HepG2 (cell line): ENCODE data around the gene SOX12. TPM values are rescaled to one million over a fixed set of nuclear protein-coding genes. Genes with fewer than 3 reads are reported as not detected.

Experiments used
- ARNTL ChIP-seq: sonication (generic); formaldehyde crosslinking; IDR thresholded peaks from 2 replicates; pipeline ENCODE4 v1.4.0; 2020; ENCODE audit warnings: mild to moderate bottlenecking, missing genetic modification reagents
- DPF2 ChIP-seq: sonication (generic); formaldehyde crosslinking; IDR thresholded peaks from 2 replicates; pipeline ENCODE4 v1.4.0; 2020; ENCODE audit warnings: mild to moderate bottlenecking, low read depth, missing genetic modification reagents, borderline replicate concordance
- HNF4A ChIP-seq: sonication (generic); formaldehyde crosslinking; IDR thresholded peaks from 2 replicates; pipeline ENCODE4 v1.4.0; 2020; ENCODE audit warnings: missing genetic modification reagents
- MAZ ChIP-seq, 2 experiments: sonication (generic) in 1 of 2; formaldehyde crosslinking in 1 of 2; IDR thresholded peaks; 2 replicates each; pipeline versions ENCODE4 v1.5.0 to v1.6.1; 2012 to 2020; ENCODE audit warnings: low read depth in 2 of 2, mild to moderate bottlenecking in 2 of 2, borderline replicate concordance in 1 of 2, improper control_type of control experiment in 1 of 2, low read length in 1 of 2, missing genetic modification reagents in 1 of 2, moderate library complexity in 1 of 2
- MXD1 ChIP-seq: sonication (generic); formaldehyde crosslinking; IDR thresholded peaks from 2 replicates; pipeline ENCODE4 v1.4.0; 2020; ENCODE audit warnings: mild to moderate bottlenecking, missing genetic modification reagents
- NCOA2 ChIP-seq: sonication (generic); formaldehyde crosslinking; IDR thresholded peaks from 2 replicates; pipeline ENCODE4 v1.8.0; 2022; ENCODE audit warnings: inconsistent platforms
- PRDM4 ChIP-seq: sonication (generic); formaldehyde crosslinking; IDR thresholded peaks from 2 replicates; pipeline ENCODE4 v1.9.0; 2021; ENCODE audit warnings: missing genetic modification reagents, borderline replicate concordance
- SKI ChIP-seq: fragments of 450-650 bp; IDR thresholded peaks from one replicate; pipeline ENCODE4 v1.6.1; 2018; ENCODE audit warnings: mild to moderate bottlenecking; ENCODE audit not compliant: partially characterized antibody
- SMARCC2 ChIP-seq: fragments of 450-650 bp; IDR thresholded peaks from 2 replicates; pipeline ENCODE4 v1.6.1; 2017; ENCODE audit warnings: antibody characterized with exemption, mild to moderate bottlenecking
- SMYD3 ChIP-seq: sonication (generic); formaldehyde crosslinking; IDR thresholded peaks from 2 replicates; pipeline ENCODE4 v1.8.1; 2023; ENCODE audit warnings: mild to moderate bottlenecking, missing genetic modification reagents
- ZKSCAN1 ChIP-seq: fragments of 150-350 bp; IDR thresholded peaks from 2 replicates; pipeline ENCODE4 v1.6.1; 2014; ENCODE audit warnings: low read length
- ZNF407 ChIP-seq: sonication (generic); formaldehyde crosslinking; IDR thresholded peaks from one replicate; pipeline ENCODE4 v1.5.1; 2020; ENCODE audit warnings: mild to moderate bottlenecking, missing genetic modification reagents; ENCODE audit errors: not compliant biosample characterization
- polyA plus RNA-seq, 8 experiments: library from polyadenylated mRNA; depleted of rRNA in 3 of 8; stranded (reverse) in 7 of 8; unstranded in 1 of 8; fragments of >200 nt; fragmentation: Illumina TruSeq in 4 of 8; extraction: Trizol in 4 of 8; gene quantifications; 2 replicates each; pipeline versions ENCODE4 v1.2.1 to v1.2.3, GENCODE V29; 2011 to 2016; ENCODE audit warnings: low read depth in 4 of 8, missing spikeins in 1 of 8, mixed read lengths in 1 of 8; ENCODE audit not compliant: insufficient read depth in 1 of 8
- total RNA-seq, 5 experiments: library from RNA; depleted of rRNA; stranded (reverse); fragments of >200 nt; fragmentation: Illumina TruSeq; extraction: Trizol; gene quantifications; 2 replicates each; pipeline ENCODE4 v1.2.3, GENCODE V29; 2016; ENCODE audit warnings: low read depth in 1 of 5

SOX12 gene
- total and polyA plus RNA-seq, 2 of the 13 experiments (the other 11 are each of a cell fraction or from before 2014, with no cell fraction given): 10.0 to 18.7 TPM

- TF ChIP-seq ZKSCAN1: no peak
- TF ChIP-seq NCOA2: peak; percentile 71
- TF ChIP-seq SMARCC2: no peak
- peak; percentile 88 for TF ChIP-seq MXD1 (CRISPR knock-in tag)
- no peak for TF ChIP-seq PRDM4 (CRISPR knock-in tag)
- no peak for TF ChIP-seq ZNF407 (CRISPR knock-in tag)
- no peak for TF ChIP-seq ARNTL (CRISPR knock-in tag)
- peak; percentile 24; the same call in 1 of the 2 replicates for TF ChIP-seq HNF4A
- 0 out of 2 replicates have a peak, but pooled peaks have one; percentile 38 for TF ChIP-seq SMYD3
- peak; percentile 14 for TF ChIP-seq SKI
- peak; percentile 48; the same call in 1 of the 2 replicates for TF ChIP-seq MAZ (IDR thresholded peaks at IDR 0.05; ENCODE audit: borderline replicate concordance, low read depth, low read length)
- TF ChIP-seq MAZ (CRISPR knock-in tag; IDR thresholded peaks at IDR 0.05; ENCODE audit: low read depth): no peak; the same call in 1 of the 2 replicates
- TF ChIP-seq DPF2 (CRISPR knock-in tag): no peak
These were observed 21.4 kb downstream of the SOX12 start, which contains the start of gene NRSN2 (continued) for GRCh38 chr20:346640-347316.
